ENCODE data around the gene SFTPB.
A peak's percentile ranks its signal among the peaks of the same experiment; 100 is the strongest.
"Not testable (repeated sequence)": the region's sequence is repeated elsewhere in the genome, so short reads cannot be mapped to it uniquely, and the experiment has no call there.

The SFTPB gene

GRCh38 chr2:85668009-85668856 lies at the start of gene SFTPB:
Gene SFTPB (minus strand): TSS chr2:85668199. CDS start chr2:85668183, 16 bp downstream.
- no peak for DNase-seq (ENCODE audit: low read depth)

GRCh38 chr2:85717308-85718008 lies 49.5 kb upstream of the SFTPB start:
- no peak for DNase-seq (ENCODE audit: low read depth)

GRCh38 chr2:85716346-85716914 lies 48.4 kb upstream of the SFTPB start:
- DNase-seq (ENCODE audit: low read depth), result no peak

GRCh38 chr2:85714841-85715240 lies 46.8 kb upstream of the SFTPB start:
- no peak for DNase-seq (ENCODE audit: low read depth)

GRCh38 chr2:85714421-85714820 lies 46.4 kb upstream of the SFTPB start:
- not testable (repeated sequence) for DNase-seq (ENCODE audit: low read depth)

- DNase-seq (ENCODE audit: low read depth), result no peak
These were observed 45.8 kb upstream of the SFTPB start for GRCh38 chr2:85713836-85714235.

GRCh38 chr2:85712849-85713612 lies 45.0 kb upstream of the SFTPB start:
- DNase-seq (ENCODE audit: low read depth), result peak; percentile 47

- no peak for DNase-seq (ENCODE audit: low read depth)
These were observed 44.3 kb upstream of the SFTPB start for GRCh38 chr2:85712336-85712735.

- DNase-seq (ENCODE audit: low read depth), result no peak
These were observed 43.6 kb upstream of the SFTPB start for GRCh38 chr2:85711578-85712060.

- no peak for DNase-seq (ENCODE audit: low read depth)
These were observed 42.9 kb upstream of the SFTPB start for GRCh38 chr2:85710687-85711577.

- DNase-seq (ENCODE audit: low read depth), result no peak
These were observed 41.4 kb upstream of the SFTPB start for GRCh38 chr2:85709401-85709811.

- no peak for DNase-seq (ENCODE audit: low read depth)
These were observed 40.6 kb upstream of the SFTPB start for GRCh38 chr2:85708641-85709040.

GRCh38 chr2:85707304-85707703 lies 39.3 kb upstream of the SFTPB start:
- peak; percentile 77 for DNase-seq (ENCODE audit: low read depth)

GRCh38 chr2:85706599-85707296 lies 38.7 kb upstream of the SFTPB start:
- no peak for DNase-seq (ENCODE audit: low read depth)

- no peak for DNase-seq (ENCODE audit: low read depth)
These were observed 38.1 kb upstream of the SFTPB start for GRCh38 chr2:85706063-85706462.

GRCh38 chr2:85705680-85706039 lies 37.7 kb upstream of the SFTPB start:
- DNase-seq (ENCODE audit: low read depth), result peak; percentile 91

GRCh38 chr2:85704800-85705679 lies 37.0 kb upstream of the SFTPB start:
- DNase-seq (ENCODE audit: low read depth), result no peak

GRCh38 chr2:85704038-85704437 lies 36.0 kb upstream of the SFTPB start:
- no peak for DNase-seq (ENCODE audit: low read depth)

GRCh38 chr2:85703329-85703728 lies 35.3 kb upstream of the SFTPB start:
- no peak for DNase-seq (ENCODE audit: low read depth)

All from stromal cell of bone marrow (primary cell).